ENCODE measurements around the gene MPL. TPM values are rescaled to one million over a fixed set of nuclear protein-coding genes. Genes with fewer than 3 reads are reported as not detected.

The MPL gene
- total and polyA plus RNA-seq, 2 of the 13 experiments (the other 11 are each of a cell fraction or from before 2014, with no cell fraction given) = not detected

GRCh38 chr1:43348809-43349593 lies 11.4 kb downstream of the MPL start (continued):
- no peak for TF ChIP-seq ZXDC (CRISPR knock-in tag; IDR thresholded peaks at IDR 0.05)
- no peak for TF ChIP-seq LBX2 (CRISPR knock-in tag; IDR thresholded peaks at IDR 0.05; ENCODE audit: borderline replicate concordance)
- peak; percentile 58 for TF ChIP-seq SALL1 (CRISPR knock-in tag; IDR thresholded peaks at IDR 0.05)
- peak; percentile 60 for TF ChIP-seq THAP11 (CRISPR knock-in tag; IDR thresholded peaks at IDR 0.05)
- TF ChIP-seq HOMEZ (CRISPR knock-in tag; IDR thresholded peaks at IDR 0.05; ENCODE audit: low read depth) = no peak; the same call in 1 of the 2 replicates
- no peak for TF ChIP-seq ZNF329 (CRISPR knock-in tag; IDR thresholded peaks at IDR 0.05; ENCODE audit: low read depth)
- TF ChIP-seq REPIN1 (CRISPR knock-in tag; IDR thresholded peaks at IDR 0.05; ENCODE audit: borderline replicate concordance, low read depth) = no peak
- no peak for TF ChIP-seq EZH2 (conservative IDR thresholded peaks at IDR 0.05; ENCODE audit: low read depth, low read length)
- TF ChIP-seq ZFP91 (CRISPR knock-in tag; IDR thresholded peaks at IDR 0.05; ENCODE audit: borderline replicate concordance) = peak; percentile 90; the same call in 1 of the 2 replicates
- TF ChIP-seq SOX13 (IDR thresholded peaks at IDR 0.05) = no peak
- TF ChIP-seq SOX13 (CRISPR knock-in tag; conservative IDR thresholded peaks at IDR 0.05 in 1 of 2, IDR thresholded peaks at IDR 0.05 in 1 of 2) = no peak
- peak; percentile 58 for TF ChIP-seq TAF15 (IDR thresholded peaks at IDR 0.05; ENCODE audit: low read depth, low read length, poor library complexity, severe bottlenecking)
- no peak for TF ChIP-seq CHCHD3 (CRISPR knock-in tag; IDR thresholded peaks at IDR 0.05)
- peak; percentile 62; the same call in 1 of the 2 replicates for TF ChIP-seq ZNF563 (CRISPR knock-in tag; IDR thresholded peaks at IDR 0.05)
- TF ChIP-seq TRIM22 (IDR thresholded peaks at IDR 0.05) = no peak
- no peak for TF ChIP-seq TOE1 (CRISPR knock-in tag; IDR thresholded peaks at IDR 0.05)
- TF ChIP-seq MXI1 (IDR thresholded peaks at IDR 0.05; ENCODE audit: borderline replicate concordance, low read depth, low read length) = peak; percentile 39; the same call in 1 of the 3 replicates
- no peak for TF ChIP-seq MBNL3 (CRISPR knock-in tag; conservative IDR thresholded peaks at IDR 0.05)
- TF ChIP-seq SIN3B (IDR thresholded peaks at IDR 0.05; ENCODE audit: low read length) = peak; percentile 20; the same call in 1 of the 2 replicates
- 0 out of 2 replicates have a peak, but pooled peaks have one; percentile 14 for TF ChIP-seq NCOR1 (IDR thresholded peaks at IDR 0.05; ENCODE audit: borderline replicate concordance, low read length)
- no peak for TF ChIP-seq THYN1 (CRISPR knock-in tag; IDR thresholded peaks at IDR 0.05; ENCODE audit: borderline replicate concordance, low read depth)

Measured in HepG2 (cell line).